Lower leg skin (tissue), 4 donors: ENCODE data around the gene TFEC. TPM values are rescaled to one million over a fixed set of nuclear protein-coding genes. Genes with fewer than 3 reads are reported as not detected.

Experiments used
- DNase-seq, 2 donors: peaks; one replicate each; pipeline ENCODE4 v3.0.0-alpha.2; 2019; ENCODE audit warnings: low spot score in 2 of 2
- H3K4me3 ChIP-seq: fragments of 200-600 bp; sonication (generic); 2 replicates; pipeline ENCODE4 v1.5.1; 2017; ENCODE audit warnings: mild to moderate bottlenecking, low read depth; ENCODE audit not compliant: poor library complexity, severe bottlenecking
- POLR2A ChIP-seq, 2 donors: fragments of 450-650 bp; IDR thresholded peaks; one replicate each; pipeline ENCODE4 v1.6.1; 2016 to 2017; ENCODE audit warnings: antibody characterized with exemption in 2 of 2, mild to moderate bottlenecking in 1 of 2, moderate library complexity in 1 of 2
- WGBS, 2 donors: methylation state at CpG; one replicate each; pipeline ENCODE4 v1.1.5; 2018; 5-methylcytosine and 5-hydroxymethylcytosine counted together
- intact Hi-C: fragments of 100-400 bp; cut with DNase I; formaldehyde crosslinking; loops from one replicate; pipeline ENCODE4 v1.15.0; 2023; ENCODE audit warnings: low total_unique reads
- total RNA-seq, 4 donors: library from RNA; depleted of rRNA; stranded (reverse); fragments of >200 nt; gene quantifications; one replicate each; pipeline ENCODE4 v1.1.0, GENCODE V29; 2016
- TF ChIP-seq, protein P1 (sequence below), 3 donors: fragments of 450-650 bp; IDR thresholded peaks; one replicate each; pipeline ENCODE4 v1.5.1; 2016; ENCODE audit warnings: antibody characterized with exemption in 3 of 3, mild to moderate bottlenecking in 3 of 3, moderate library complexity in 2 of 3

TFEC gene
- total RNA-seq, 4 donors from 2014 or later = 0.29 to 0.81 (median 0.38) TPM

GRCh38 chr7:115920367-115920766 is 110.2 kb downstream of the TFEC start:
- H3K4me3 ChIP-seq = no peak overlapping the region
- DNase-seq = no peak
- TF ChIP-seq POLR2A (IDR thresholded peaks at IDR 0.05) = no peak
- TF ChIP-seq, protein P1, sequence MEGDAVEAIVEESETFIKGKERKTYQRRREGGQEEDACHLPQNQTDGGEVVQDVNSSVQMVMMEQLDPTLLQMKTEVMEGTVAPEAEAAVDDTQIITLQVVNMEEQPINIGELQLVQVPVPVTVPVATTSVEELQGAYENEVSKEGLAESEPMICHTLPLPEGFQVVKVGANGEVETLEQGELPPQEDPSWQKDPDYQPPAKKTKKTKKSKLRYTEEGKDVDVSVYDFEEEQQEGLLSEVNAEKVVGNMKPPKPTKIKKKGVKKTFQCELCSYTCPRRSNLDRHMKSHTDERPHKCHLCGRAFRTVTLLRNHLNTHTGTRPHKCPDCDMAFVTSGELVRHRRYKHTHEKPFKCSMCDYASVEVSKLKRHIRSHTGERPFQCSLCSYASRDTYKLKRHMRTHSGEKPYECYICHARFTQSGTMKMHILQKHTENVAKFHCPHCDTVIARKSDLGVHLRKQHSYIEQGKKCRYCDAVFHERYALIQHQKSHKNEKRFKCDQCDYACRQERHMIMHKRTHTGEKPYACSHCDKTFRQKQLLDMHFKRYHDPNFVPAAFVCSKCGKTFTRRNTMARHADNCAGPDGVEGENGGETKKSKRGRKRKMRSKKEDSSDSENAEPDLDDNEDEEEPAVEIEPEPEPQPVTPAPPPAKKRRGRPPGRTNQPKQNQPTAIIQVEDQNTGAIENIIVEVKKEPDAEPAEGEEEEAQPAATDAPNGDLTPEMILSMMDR (IDR thresholded peaks at IDR 0.05) = no peak
- intact Hi-C loops = no loop called here
- 88 to 90% methylated on average over 1 of the region's 1 CpG for WGBS, 2 donors

- WGBS, 2 donors = 50 to 53% methylated on average over 1 of the region's 1 CpG
- TF ChIP-seq POLR2A (IDR thresholded peaks at IDR 0.05) = no peak
- TF ChIP-seq, protein P1 (IDR thresholded peaks at IDR 0.05) = no peak
- no peak for DNase-seq
- intact Hi-C loops = no loop called here
- no peak overlapping the region for H3K4me3 ChIP-seq
These were observed 115.6 kb downstream of the TFEC start for GRCh38 chr7:115914951-115915350.

- TF ChIP-seq POLR2A (IDR thresholded peaks at IDR 0.05) = no peak
- TF ChIP-seq, protein P1 (IDR thresholded peaks at IDR 0.05) = no peak
- no peak overlapping the region for H3K4me3 ChIP-seq
- 55 to 56% methylated on average over 3 of the region's 3 CpGs for WGBS, 2 donors
- no peak for DNase-seq
- intact Hi-C loops = no loop called here
These were observed 119.1 kb downstream of the TFEC start for GRCh38 chr7:115911465-115911864.

GRCh38 chr7:115910541-115911164 is 119.9 kb downstream of the TFEC start:
- no peak for DNase-seq
- intact Hi-C loops = no loop called here
- WGBS, 2 donors = 2 to 5% methylated on average over 5 of the region's 5 CpGs
- H3K4me3 ChIP-seq = no peak overlapping the region
- no peak for TF ChIP-seq POLR2A (IDR thresholded peaks at IDR 0.05)
- TF ChIP-seq, protein P1 (IDR thresholded peaks at IDR 0.05) = no peak

GRCh38 chr7:115906731-115907130 is 123.8 kb downstream of the TFEC start:
- TF ChIP-seq, protein P1 (IDR thresholded peaks at IDR 0.05) = no peak
- DNase-seq = no peak
- intact Hi-C loops = no loop called here
- H3K4me3 ChIP-seq = no peak overlapping the region
- 36 to 38% methylated on average over 1 of the region's 1 CpG for WGBS, 2 donors

GRCh38 chr7:115889669-115889984 is 140.9 kb downstream of the TFEC start:
- no peak for DNase-seq
- WGBS, 2 donors = 88% methylated on average over 3 of the region's 3 CpGs
- TF ChIP-seq, protein P1 (IDR thresholded peaks at IDR 0.05) = no peak
- TF ChIP-seq POLR2A (IDR thresholded peaks at IDR 0.05) = no peak
- H3K4me3 ChIP-seq = no peak overlapping the region
- intact Hi-C loops = no loop called here
